Activated CD8-positive, alpha-beta memory T cell treated with anti-CD3 and anti-CD28 coated beads for 24 hours (primary cell): ENCODE results near the gene BEST3.
"Not testable (repeated sequence)": the region's sequence is repeated elsewhere in the genome, so short reads cannot be mapped to it uniquely, and the experiment has no call there.

Experiments used
- DNase-seq: peaks from one replicate; pipeline ENCODE4 v3.0.0-alpha.2; 2020

The BEST3 gene

DNA sequence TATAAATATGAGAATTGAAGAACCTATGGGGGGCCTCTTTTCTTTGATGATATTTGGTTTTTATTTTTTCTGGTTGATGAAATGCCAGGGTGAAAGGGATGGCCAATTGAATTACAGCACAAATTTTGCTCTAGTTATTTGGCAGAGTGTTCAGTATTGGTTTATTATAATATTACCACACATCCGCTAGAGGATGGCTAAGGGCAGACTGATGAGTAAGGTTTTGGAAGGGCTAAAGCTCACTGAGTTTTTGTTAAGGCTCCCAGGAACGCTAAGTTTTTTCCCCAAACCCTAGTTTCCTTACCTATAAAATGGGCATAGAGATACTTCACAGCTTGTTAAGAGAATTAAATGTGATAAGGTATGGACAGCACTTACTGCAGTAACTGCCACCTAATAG, 54.1 kb downstream of the BEST3 start:
- DNase-seq, result no peak

DNA sequence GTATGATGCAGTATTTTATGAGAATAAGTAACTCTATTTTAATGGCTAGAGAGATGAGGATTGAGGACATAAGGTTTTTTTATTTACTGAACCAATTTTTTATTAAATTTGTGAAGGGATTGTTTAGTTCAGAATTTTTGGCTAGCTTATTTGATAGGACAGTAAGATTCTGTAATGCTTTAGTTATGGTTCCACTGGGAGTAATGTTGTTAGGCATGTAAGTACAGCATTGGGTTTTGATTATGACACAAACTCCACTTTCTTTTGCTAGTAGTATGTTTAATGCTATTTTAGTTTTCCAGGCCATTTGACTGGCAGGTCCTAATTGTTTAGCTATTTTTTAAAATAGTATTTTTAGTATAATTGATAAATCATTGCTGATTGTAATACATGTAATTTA, 54.6 kb downstream of the BEST3 start:
- DNase-seq, result no peak

DNA sequence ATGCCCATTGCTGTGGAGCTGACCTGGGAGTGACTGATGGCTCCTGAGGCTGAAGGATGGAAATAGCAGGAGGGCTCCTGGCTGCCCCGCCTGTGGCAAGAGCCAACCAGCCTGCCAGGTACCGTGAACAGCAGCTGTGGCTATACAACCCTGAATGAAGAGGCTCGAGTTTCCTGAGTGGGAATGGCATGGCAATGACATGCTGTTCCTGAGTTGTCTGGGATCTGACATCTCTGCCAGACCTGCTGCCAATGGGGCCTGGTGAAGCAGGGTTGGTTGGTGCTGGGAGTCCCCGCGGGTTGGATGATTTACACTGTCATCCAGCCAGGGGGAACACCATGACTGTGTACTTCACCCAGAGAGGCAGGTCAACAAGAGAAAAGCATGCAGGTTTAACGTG, 56.6 kb downstream of the BEST3 start:
- no peak for DNase-seq

DNA sequence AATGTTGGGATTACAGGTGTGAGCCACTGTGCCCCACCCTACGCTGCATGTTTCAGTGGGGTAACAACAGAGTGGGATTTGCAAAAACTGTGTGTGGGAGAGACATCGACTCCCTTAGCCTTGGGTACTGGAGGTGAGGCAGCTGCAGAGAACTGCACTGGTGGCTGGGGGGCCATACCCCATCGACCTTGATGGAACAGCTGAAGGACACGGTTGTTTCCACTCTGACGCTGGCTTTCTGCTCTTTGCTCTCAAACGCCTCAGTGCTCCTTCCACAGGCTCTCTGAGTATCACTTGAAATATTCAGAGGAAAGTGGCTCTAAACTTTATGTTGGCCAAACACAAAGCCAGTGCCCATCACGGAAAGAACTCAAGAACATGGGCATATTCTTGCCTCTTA, 57.6 kb downstream of the BEST3 start:
- no peak for DNase-seq

DNA sequence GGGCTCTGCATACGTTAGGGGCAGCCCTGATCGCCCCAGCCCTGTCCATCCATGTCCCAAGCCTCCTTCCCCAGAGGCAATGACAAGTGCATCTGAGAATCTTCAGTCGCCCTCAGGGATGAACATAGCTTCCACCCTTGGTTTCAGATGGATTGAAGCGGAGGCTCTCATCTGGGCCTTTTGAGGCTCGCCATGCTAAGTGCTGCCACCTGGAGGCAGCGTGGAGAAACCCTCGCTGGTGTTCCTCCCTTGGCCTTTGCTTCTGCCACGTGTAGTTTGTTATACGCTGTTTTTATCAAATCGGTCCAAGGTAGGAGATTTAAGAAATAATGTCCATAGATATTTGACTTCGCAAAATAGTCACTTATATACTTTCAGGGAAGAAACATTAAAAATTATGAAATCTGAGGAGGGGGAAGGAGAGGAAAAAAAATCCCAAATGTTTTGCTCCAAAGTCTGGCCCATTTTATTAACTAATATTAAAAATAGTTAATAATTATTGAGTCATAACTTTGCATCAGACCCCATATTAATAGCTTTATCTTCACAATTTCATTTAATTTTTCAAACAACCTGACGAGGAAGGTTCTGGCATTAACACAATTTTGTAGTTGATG, 59.6 kb downstream of the BEST3 start:
- DNase-seq, result peak; percentile 76

DNA sequence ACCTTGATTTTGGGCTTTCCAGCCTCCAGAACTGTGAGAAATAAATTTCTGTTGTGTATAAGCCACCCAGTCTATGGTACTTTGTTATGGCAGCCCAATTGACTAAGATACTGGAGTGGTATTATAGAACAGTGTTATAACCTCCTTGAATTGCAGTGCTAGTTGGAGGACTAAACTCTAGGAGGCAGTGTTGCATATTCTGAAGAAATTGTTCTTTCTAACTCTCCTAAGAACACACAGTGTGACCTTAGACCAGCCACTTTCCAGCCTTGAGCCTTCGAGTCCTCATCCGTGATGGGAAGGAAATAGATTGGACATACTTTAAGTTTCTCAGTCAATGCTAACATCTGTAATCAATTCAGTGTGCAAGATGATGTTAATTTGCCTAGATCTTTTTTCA, 66.0 kb downstream of the BEST3 start:
- DNase-seq, result no peak

DNA sequence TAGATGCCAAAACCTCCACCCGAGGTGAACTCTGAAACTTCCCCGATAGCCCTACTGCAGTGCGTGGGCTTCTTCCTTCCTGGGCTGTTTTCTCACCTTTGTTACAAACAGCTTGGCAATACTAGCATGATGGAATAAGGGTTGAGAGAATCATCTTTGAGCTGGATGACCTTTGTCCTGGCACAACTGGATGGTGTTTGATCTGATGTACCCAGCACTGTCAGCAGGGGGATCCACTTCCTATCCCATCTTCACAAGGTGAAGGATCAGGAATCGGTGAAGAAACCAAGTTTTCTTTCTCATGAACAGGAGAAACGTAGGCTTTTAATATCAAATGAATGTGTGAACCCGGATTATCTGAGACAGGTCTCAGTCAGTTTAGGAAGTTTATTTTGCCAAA, 68.9 kb downstream of the BEST3 start:
- DNase-seq, result no peak

DNA sequence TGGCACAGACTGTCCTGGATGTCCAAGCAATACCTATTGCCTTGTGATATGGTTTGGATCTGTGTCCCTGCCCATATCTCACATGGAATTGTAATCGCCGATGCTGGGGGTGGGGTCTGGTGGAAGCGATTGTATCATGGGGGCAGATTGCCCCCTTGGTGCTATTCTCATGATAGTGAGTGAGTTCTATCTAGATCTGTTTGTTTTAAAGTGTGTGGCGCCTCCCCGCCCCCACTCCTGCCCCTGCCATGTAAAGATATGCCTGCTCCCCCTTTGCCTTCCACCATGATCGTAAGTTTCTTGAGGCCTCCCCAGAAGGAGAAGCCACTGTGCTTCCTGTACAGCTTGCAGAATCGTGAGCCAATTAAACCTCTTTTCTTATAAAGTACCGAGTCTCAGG, 71.6 kb downstream of the BEST3 start:
- no peak for DNase-seq

DNA sequence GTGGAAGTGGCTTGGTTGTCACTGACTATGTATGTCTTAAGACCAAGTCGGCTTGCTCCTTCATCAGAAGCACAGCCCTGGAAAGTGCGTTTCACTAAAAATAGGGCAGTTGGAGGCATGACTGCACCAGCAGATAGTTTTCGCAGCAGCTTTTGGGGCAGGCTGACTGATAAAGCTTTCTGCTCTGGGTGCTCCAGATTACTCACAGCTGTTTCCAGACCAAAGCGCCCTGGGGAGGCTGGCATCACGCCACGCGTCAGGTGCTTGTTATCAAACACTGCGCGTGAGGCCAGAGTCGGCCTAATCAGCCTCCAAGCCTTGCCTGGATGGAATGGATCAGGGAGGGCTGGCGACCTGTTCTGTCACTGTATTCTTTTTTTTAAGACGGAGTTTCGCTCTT, 75.1 kb downstream of the BEST3 start:
- DNase-seq, result no peak

DNA sequence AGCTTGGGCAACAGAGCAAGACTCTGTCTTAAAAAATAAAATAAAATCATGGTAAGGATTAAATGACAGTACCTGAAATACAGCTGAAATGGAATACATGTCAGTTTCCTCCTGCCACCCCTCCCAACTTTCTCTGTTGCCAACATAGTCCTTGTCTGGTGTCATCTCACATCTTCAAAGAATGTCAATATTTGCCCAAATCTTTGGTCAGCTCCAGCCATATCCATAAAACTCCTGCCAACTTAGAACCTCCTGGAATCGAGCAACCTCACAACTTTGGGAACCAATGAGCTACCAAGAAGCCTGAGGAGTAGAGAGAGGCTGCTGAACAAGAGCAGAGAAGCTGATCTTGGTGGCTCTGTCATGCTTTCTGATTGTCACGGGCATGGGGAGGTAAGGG, 77.6 kb downstream of the BEST3 start:
- no peak for DNase-seq

DNA sequence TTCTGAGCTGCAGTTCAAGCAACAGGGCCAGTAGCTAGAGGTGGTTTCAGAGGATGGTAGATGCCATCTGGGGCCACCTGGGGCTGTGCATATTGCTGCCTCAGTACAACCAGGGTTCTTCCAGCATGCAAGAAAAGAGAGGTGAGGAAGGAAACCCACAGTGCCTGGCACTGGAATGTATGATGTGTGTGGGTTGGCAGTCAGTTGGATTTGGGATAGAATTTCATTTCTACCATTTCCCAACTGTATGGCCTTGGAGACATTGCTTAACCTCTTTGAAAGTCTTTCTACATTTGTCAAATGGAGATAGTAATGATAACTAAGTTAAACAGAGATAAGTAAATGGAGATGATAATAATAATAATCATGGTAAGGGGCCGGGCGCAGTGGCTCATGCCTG, 78.2 kb downstream of the BEST3 start:
- no peak for DNase-seq

DNA sequence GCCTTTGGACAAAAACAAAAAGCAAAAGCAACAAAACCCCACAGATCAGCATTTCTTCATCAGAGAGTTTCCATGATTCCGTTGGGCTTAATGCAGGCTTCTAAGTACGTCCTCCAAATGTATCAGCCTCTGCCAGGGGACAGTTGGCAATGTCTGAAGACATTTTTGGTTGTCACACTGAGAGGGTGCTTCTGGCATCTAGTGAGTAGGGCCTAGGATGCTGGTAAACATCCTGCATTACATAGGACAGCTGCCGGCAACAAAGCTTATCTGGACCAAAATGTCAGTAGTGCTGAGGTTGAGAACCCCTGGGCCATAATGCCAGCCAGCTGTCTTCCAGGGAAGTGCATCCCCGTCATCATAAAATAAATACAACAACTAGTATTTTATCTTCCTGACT, 79.0 kb downstream of the BEST3 start:
- no peak for DNase-seq

DNA sequence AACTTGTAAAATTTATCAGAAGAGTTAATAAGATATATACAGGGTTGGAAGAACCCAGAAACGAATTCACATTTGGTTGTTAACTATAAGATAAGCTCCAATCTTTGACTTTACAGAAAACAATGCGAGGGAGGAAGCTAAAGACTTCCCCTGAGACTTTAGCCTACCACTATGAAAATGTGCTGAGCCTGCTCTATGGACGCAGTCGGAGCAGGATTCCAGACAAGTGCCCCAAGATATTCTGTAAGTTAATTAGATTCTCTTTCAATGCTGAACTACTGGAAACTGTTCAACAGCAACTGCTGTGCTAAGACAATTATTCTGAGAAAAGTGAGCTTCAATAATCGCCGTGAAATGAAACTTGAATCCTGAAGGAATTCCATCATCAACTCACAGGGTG, 80.1 kb downstream of the BEST3 start:
- DNase-seq, result no peak

DNA sequence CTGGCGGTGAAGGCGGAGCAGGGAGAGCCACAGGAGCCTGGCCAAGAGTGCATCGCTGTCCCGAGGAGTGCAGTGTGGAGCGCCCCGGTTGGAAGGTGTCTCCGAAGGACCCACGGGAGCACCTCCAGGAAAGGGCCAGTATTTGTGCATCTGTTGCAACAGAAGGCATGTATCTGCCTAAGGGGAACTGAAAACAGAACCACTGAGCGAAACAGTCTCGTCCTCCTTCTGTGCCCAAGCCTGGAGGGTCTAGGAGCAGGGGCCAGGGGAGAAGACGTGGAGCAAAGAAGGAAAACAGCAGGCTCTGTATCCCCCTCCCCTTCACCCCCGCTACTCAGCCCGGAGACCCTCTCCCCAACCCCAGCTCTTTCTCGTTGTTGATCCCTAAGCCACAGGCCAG, 83.1 kb downstream of the BEST3 start:
- DNase-seq, result no peak

DNA sequence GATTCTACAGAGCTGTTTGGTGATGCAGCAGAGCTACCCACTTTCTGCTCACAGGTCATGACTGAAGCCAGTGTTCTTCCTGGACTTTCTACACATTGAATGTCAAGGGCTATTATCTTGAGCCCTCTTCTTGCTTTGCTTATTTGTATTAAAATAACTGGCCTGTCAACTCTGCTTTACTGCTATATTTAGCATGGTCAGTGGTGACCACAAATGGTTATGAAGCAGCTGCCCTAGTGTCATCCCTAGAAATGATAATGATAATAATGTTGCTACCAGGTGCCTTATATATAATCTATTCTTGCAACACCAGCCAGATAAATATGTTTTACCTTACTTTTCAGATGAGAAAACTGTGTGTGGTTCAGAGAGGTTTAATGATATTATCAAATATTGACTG, 85.8 kb downstream of the BEST3 start:
- no peak for DNase-seq

DNA sequence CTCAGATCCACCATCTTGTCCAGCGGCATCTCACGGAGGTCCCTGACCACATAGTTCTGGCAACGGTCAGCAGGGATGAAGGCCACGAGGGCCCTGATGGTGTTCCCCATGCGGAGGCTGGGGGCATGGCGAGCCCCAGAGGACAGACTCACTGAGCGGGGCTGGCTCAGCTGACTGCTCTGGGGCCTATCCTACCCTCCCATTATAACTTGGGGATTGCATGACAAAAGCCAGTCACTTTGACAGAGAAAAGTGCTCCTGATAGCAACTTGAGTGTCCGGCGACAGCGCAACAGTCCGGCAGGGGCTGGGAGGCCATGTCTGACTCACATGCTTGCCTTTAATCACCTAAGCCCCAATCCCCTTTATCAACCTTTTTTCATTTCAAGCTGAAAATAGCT, 88.4 kb downstream of the BEST3 start, which contains the start of gene LRRC10:
LRRC10 (minus strand) TSS at position 179 of the 400 bp plus-strand sequence; CDS start at position 110, 69 bp downstream.
- DNase-seq, result no peak

DNA sequence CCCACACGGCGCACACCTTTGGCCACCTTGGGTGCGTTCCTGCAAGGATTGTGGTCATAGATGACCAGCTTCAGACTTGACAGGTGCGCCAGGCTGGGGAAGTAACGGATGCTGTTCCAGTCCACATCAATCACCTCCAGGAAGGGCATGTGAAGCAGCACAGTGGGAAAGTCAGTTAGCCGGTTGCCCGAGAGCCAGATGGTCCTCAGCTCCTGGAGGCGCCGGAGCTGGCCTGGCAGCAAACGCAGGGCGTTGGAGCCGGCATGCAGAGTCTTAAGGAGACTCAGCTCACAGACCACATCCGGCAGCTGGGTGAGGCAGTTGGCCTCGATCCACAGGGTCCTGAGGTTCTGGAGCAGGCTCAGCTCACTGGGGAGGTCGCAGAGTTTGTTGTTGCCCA, 89.0 kb downstream of the BEST3 start:
- no peak for DNase-seq

DNA sequence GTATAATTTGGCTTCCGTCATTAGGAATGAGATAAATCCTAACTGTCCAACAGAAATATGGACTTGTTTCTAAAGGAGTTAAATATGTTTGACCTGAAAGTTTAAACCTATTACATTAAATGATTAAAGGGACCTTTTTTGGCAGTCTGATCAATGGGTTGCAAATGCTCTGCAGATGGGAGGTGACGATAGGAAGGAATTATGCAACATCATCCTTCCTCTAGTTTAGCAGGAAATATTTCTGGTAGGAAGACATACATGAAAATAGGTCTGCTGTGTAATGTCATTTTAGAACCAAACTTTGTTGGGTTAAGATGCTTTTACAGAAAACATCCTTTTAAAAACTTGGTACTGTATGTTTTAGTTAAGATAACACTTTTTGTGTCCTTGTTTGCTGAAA, 91.0 kb downstream of the BEST3 start:
- DNase-seq, result no peak

DNA sequence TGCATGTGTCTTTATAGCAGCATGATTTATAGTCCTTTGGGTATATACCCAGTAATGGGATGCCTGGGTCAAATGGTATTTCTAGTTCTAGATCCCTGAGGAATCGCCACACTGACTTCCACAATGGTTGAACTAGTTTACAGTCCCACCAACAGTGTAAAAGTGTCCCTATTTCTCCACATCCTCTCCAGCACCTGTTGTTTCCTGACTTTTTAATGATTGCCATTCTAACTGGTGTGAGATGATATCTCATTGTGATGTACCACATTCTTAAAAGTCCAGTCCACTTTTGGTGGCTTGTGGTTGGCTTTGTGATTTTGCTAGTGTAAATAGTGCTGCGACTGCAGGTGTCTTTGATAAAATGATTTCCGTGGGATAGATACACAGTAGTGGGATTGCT, 94.8 kb downstream of the BEST3 start:
- DNase-seq, result not testable (repeated sequence)
